ENCODE data around the gene ZBTB1.

ZBTB1 gene

DNA sequence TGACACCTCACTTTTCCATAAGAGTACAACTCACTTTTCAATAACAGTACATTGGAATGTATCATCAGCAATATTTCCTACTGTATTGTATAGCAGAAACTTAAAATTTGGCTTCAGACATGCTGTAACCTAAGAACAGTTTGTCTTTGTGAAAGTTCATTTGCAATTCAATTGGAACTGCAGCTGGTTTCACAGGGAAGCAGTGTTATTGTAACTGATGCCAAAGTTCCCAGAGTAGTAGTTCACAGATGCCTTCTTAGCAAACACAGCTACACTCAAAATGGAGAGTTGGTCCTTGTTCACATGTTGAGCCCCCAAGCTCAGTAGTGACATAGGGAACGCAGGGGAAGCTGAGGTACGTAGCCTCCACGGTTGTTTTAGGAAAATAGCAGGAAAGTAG, 68.5 kb downstream of the ZBTB1 start:
- no peak for DNase-seq

All from activated CD8-positive, alpha-beta memory T cell treated with anti-CD3 and anti-CD28 coated beads, Interleukin-2, amount 50 U/mL, for 48 hours (primary cell).